ENCODE results near the gene EP300. TPM values are rescaled to one million over a fixed set of nuclear protein-coding genes. Genes with fewer than 3 reads are reported as not detected.
"Not testable (repeated sequence)": the region's sequence is repeated elsewhere in the genome, so short reads cannot be mapped to it uniquely, and the experiment has no call there.

EP300 gene
- total RNA-seq, 3 donors from 2014 or later: 43.7 to 52.0 (median 51.4) TPM

DNA sequence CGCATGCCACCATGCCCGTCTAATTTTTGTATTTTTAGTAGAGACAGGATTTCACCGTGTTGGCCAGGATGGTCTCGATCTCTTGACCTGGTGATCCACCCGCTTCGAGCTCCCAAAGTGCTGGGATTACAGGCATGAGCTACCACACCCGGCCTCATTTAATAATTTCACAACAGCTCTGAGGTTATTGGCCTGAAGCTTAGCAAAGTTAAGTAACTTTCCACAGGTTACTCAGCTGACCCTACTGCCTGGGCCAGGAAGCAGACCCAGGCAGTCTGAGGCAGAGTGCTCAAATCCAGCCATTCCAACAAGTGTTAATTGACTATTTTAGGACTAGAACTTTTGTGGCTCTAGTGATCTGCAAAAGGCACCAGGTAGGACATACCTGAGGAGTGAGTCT is 60.5 kb downstream of the EP300 start:
- no peak for DNase-seq
- Mint-ChIP-seq H3K36me3 (ENCODE audit: insufficient read depth) (peaks cover 50% of the 10 kb centered on the region), H3K9me3 (no peaks in the 10 kb centered on the region), H3K4me1 (ENCODE audit: low read depth) (no peaks in the 10 kb centered on the region), H3K27me3 (ENCODE audit: low read depth) (no peaks in the 10 kb centered on the region), H3K4me3 (no peak overlapping the region)
- ATAC-seq: no peak

DNA sequence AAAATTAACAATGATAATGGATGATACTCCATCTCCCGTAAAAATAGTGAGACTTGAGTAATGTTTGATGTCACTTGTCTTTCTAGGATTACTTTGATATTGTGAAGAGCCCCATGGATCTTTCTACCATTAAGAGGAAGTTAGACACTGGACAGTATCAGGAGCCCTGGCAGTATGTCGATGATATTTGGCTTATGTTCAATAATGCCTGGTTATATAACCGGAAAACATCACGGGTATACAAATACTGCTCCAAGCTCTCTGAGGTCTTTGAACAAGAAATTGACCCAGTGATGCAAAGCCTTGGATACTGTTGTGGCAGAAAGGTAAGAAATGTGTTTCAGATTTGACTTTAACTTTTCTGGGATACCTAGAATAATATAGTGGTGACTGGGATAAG is 64.7 kb downstream of the EP300 start:
- H3K36me3 Mint-ChIP-seq (ENCODE audit: insufficient read depth): peaks cover 39% of the 10 kb centered on the region
- H3K27me3 Mint-ChIP-seq (ENCODE audit: low read depth): no peaks in the 10 kb centered on the region
- ATAC-seq: no peak
- H3K9me3 Mint-ChIP-seq: no peaks in the 10 kb centered on the region
- no peak overlapping the region for H3K4me3 Mint-ChIP-seq
- H3K4me1 Mint-ChIP-seq (ENCODE audit: low read depth): no peaks in the 10 kb centered on the region
- DNase-seq: no peak

DNA sequence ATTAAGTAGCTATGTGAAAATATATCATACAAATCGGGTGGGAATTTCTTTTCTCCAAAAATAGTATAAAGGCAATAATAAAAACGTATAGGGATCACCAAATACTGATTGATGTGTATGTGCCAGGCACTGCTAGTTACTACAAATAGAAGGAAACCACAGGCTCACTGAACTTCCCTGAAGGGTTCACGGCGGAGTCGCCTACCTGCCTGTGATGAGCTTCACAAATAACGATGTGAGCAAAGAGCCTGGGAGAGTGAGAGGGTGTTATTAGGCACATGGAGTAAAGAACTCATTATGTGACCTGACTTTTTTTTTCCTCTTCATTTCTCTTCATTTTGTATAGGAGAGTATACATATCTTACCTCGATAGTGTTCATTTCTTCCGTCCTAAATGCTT is 76.8 kb downstream of the EP300 start:
- Mint-ChIP-seq H3K4me3 (no peak overlapping the region), H3K4me1 (ENCODE audit: low read depth) (no peaks in the 10 kb centered on the region), H3K36me3 (ENCODE audit: insufficient read depth) (peaks cover 38% of the 10 kb centered on the region), H3K27me3 (ENCODE audit: low read depth) (no peaks in the 10 kb centered on the region), H3K9me3 (no peaks in the 10 kb centered on the region)
- no peak for DNase-seq
- no peak for ATAC-seq

DNA sequence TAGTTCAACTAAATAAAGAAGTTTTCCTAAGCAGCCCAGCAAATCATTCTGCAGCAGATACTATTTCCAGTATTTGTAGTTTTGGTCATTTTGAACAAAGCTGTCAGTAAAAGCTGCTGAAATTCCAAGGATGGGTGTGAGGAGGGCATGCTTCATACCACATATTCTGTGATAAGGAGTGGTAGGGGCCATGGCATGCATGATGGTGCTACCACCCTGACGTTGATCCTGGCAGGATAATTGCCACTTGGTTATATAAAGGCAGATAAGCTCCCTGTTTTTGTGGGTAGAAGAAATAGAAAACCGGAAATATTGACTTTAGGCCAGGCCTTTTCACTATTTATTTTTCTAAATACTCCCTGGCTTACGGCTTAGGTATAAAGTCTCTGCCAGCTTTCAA is 79.6 kb downstream of the EP300 start:
- DNase-seq (no peak), ATAC-seq (no peak)
- peaks cover 10% of the 10 kb centered on the region for H3K4me1 Mint-ChIP-seq (ENCODE audit: low read depth)
- no peak overlapping the region for H3K4me3 Mint-ChIP-seq
- no peaks in the 10 kb centered on the region for H3K9me3 Mint-ChIP-seq
- peaks cover 42% of the 10 kb centered on the region for H3K36me3 Mint-ChIP-seq (ENCODE audit: insufficient read depth)
- no peaks in the 10 kb centered on the region for H3K27me3 Mint-ChIP-seq (ENCODE audit: low read depth)

DNA sequence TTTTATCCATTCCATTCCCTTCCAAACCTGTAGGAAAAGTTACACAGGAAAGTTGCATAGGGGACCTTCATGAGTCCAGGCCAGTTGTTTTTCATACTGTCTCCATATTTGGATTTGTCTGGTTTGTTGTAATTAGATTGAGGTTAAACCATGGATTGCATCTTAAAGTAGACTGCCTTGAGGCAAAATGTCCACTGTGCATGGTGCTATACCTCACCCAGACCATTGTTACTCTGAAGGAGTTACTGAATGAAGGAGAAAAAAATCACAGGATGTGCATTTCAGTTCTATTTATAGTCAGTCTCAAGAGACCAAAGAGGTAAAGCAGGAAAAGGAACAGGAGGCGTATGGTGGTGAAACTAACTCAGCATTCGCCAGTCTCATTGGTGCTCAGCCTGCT is 83.2 kb downstream of the EP300 start:
- Mint-ChIP-seq H3K4me3 (no peak overlapping the region), H3K27me3 (ENCODE audit: low read depth) (no peaks in the 10 kb centered on the region), H3K4me1 (ENCODE audit: low read depth) (peaks cover 10% of the 10 kb centered on the region), H3K36me3 (ENCODE audit: insufficient read depth) (peaks cover 30% of the 10 kb centered on the region), H3K9me3 (no peaks in the 10 kb centered on the region)
- ATAC-seq (no peak), DNase-seq (no peak)

DNA sequence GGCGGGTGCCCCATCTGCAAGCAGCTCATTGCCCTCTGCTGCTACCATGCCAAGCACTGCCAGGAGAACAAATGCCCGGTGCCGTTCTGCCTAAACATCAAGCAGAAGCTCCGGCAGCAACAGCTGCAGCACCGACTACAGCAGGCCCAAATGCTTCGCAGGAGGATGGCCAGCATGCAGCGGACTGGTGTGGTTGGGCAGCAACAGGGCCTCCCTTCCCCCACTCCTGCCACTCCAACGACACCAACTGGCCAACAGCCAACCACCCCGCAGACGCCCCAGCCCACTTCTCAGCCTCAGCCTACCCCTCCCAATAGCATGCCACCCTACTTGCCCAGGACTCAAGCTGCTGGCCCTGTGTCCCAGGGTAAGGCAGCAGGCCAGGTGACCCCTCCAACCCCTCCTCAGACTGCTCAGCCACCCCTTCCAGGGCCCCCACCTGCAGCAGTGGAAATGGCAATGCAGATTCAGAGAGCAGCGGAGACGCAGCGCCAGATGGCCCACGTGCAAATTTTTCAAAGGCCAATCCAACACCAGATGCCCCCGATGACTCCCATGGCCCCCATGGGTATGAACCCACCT is 84.7 kb downstream of the EP300 start:
- Mint-ChIP-seq H3K9me3 (no peaks in the 10 kb centered on the region), H3K36me3 (ENCODE audit: insufficient read depth) (peaks cover 30% of the 10 kb centered on the region), H3K27me3 (ENCODE audit: low read depth) (no peaks in the 10 kb centered on the region), H3K4me1 (ENCODE audit: low read depth) (peaks cover 10% of the 10 kb centered on the region), H3K4me3 (no peak overlapping the region)
- no peak for DNase-seq
- ATAC-seq: no peak

DNA sequence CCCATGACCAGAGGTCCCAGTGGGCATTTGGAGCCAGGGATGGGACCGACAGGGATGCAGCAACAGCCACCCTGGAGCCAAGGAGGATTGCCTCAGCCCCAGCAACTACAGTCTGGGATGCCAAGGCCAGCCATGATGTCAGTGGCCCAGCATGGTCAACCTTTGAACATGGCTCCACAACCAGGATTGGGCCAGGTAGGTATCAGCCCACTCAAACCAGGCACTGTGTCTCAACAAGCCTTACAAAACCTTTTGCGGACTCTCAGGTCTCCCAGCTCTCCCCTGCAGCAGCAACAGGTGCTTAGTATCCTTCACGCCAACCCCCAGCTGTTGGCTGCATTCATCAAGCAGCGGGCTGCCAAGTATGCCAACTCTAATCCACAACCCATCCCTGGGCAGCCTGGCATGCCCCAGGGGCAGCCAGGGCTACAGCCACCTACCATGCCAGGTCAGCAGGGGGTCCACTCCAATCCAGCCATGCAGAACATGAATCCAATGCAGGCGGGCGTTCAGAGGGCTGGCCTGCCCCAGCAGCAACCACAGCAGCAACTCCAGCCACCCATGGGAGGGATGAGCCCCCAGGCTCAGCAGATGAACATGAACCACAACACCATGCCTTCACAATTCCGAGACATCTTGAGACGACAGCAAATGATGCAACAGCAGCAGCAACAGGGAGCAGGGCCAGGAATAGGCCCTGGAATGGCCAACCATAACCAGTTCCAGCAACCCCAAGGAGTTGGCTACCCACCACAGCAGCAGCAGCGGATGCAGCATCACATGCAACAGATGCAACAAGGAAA is 85.4 kb downstream of the EP300 start:
- H3K4me3 Mint-ChIP-seq: no peak overlapping the region
- peaks cover 26% of the 10 kb centered on the region for H3K36me3 Mint-ChIP-seq (ENCODE audit: insufficient read depth)
- DNase-seq: no peak
- no peak for ATAC-seq
- peaks cover 10% of the 10 kb centered on the region for H3K4me1 Mint-ChIP-seq (ENCODE audit: low read depth)
- no peaks in the 10 kb centered on the region for H3K27me3 Mint-ChIP-seq (ENCODE audit: low read depth)
- no peaks in the 10 kb centered on the region for H3K9me3 Mint-ChIP-seq

DNA sequence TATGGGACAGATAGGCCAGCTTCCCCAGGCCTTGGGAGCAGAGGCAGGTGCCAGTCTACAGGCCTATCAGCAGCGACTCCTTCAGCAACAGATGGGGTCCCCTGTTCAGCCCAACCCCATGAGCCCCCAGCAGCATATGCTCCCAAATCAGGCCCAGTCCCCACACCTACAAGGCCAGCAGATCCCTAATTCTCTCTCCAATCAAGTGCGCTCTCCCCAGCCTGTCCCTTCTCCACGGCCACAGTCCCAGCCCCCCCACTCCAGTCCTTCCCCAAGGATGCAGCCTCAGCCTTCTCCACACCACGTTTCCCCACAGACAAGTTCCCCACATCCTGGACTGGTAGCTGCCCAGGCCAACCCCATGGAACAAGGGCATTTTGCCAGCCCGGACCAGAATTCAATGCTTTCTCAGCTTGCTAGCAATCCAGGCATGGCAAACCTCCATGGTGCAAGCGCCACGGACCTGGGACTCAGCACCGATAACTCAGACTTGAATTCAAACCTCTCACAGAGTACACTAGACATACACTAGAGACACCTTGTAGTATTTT is 86.1 kb downstream of the EP300 start:
- peaks cover 10% of the 10 kb centered on the region for H3K4me1 Mint-ChIP-seq (ENCODE audit: low read depth)

DNA sequence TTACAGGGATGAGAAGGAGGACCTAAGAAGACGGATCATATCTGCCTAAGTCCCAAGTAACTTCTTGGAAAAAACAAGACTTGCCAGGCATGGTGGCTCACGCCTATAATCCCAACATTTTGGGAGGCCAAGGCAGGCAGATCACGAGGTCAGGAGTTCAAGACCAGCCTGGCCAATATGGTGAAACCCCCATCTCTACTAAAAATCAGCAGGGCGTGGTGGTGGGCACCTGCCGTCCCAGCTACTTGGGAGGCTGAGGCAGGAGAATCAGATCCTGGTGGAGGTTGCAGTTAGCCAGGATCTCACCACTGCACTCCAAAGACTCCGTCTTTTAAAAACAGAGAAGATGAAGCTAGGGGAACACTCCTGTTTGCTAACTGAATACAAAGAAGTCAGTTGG is 88.0 kb downstream of the EP300 start:
- H3K9me3 Mint-ChIP-seq; ATAC-seq; H3K4me1 Mint-ChIP-seq (ENCODE audit: low read depth); DNase-seq; H3K4me3 Mint-ChIP-seq; H3K27me3 Mint-ChIP-seq (ENCODE audit: low read depth): not testable (repeated sequence)
- H3K36me3 Mint-ChIP-seq (ENCODE audit: insufficient read depth): peaks cover 19% of the 10 kb centered on the region

More for the DNA sequence above, 86.1 kb downstream of the EP300 start:
- no peaks in the 10 kb centered on the region for H3K9me3 Mint-ChIP-seq
- ATAC-seq: no peak
- no peaks in the 10 kb centered on the region for H3K27me3 Mint-ChIP-seq (ENCODE audit: low read depth)
- peaks cover 21% of the 10 kb centered on the region for H3K36me3 Mint-ChIP-seq (ENCODE audit: insufficient read depth)
- H3K4me3 Mint-ChIP-seq: no peak overlapping the region
- DNase-seq: no peak

DNA sequence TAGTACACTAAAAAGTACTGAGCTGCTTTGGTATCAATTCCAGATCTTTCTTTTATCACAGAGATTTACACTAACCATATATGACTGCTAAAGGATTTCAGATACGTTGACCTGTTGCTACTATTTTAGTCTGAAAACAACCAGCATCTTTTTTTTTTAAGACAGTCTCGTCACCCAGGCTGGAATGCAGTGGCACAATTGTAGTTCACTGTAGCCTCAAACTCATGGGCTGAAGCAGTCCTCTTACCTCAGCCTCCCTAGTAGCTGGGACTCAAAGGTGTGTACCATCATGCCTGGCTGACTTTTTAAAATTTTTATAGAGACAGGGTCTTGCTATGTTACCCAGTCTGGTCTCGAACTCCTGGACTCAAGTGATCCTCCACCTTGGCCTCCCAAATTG is 88.5 kb downstream of the EP300 start:
- H3K36me3 Mint-ChIP-seq (ENCODE audit: insufficient read depth): peaks cover 19% of the 10 kb centered on the region
- H3K4me3 Mint-ChIP-seq: no peak overlapping the region
- DNase-seq: no peak
- H3K9me3 Mint-ChIP-seq: no peaks in the 10 kb centered on the region
- no peaks in the 10 kb centered on the region for H3K4me1 Mint-ChIP-seq (ENCODE audit: low read depth)
- no peaks in the 10 kb centered on the region for H3K27me3 Mint-ChIP-seq (ENCODE audit: low read depth)
- ATAC-seq: no peak

DNA sequence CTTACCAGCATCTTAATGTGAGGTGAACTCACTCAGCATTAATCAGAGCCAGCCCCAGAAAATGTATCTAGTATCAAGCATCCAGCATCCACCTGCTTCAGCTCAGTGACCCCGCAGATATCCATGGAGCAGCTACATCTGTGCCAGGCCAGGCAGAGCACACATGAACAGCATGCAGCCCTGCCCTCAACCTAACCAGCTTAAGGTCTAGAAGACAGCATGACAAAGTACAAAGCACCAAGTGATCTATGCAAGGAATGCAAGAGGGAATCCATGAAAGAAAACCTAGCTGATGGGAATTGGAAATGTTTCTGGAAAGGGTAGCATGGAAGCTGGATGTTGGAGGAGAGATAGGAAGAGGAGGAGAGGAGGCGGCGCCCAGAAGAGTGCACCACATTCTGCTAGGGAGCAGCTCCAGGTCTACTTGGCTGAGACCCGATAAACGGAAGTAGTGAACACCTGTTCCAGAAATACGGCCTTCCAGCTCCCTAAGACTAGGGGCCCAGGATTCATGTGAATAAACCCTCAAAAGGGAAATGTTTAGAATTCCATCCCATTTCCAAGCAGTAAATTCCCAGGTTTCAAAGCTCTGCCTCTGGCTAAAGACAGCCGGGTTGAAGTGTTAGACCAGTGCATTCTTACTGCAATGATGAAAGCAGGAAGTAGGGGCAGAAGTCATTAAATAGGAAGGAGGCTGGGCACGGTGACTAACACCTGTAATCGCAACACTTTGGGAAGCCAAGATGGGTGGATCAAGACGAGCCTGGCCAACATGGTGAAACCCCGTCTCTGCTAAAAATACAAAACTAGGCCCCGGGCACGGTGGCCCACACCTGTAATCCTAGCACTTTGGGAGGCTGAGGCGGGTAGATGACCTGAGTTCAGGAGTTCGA is 89.2 kb downstream of the EP300 start:
- no peak for DNase-seq
- H3K27me3 Mint-ChIP-seq (ENCODE audit: low read depth): no peaks in the 10 kb centered on the region
- H3K9me3 Mint-ChIP-seq: no peaks in the 10 kb centered on the region
- no peaks in the 10 kb centered on the region for H3K4me1 Mint-ChIP-seq (ENCODE audit: low read depth)
- no peak overlapping the region for H3K4me3 Mint-ChIP-seq
- ATAC-seq: no peak
- peaks cover 15% of the 10 kb centered on the region for H3K36me3 Mint-ChIP-seq (ENCODE audit: insufficient read depth)

DNA sequence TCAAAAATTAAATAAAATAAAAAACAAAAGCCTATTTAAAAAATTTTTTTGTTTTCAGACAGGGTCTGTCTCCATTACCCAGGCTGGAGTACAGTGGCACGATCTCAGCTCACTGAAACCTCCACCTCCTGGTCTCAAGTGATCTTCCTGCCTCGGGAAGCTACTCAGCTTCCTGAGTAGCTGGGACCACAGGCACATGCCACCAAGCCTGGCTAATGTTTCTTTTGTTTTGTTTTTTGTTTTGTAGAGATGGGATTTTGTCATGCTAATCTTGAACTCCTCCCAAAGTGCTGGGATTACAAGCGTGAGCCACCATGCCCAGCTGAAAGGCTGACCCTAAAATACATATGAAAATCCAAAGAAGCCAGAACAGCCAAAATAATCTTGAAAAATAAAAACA is 92.3 kb downstream of the EP300 start:
- H3K36me3 Mint-ChIP-seq (ENCODE audit: insufficient read depth): no peaks in the 10 kb centered on the region

DNA sequence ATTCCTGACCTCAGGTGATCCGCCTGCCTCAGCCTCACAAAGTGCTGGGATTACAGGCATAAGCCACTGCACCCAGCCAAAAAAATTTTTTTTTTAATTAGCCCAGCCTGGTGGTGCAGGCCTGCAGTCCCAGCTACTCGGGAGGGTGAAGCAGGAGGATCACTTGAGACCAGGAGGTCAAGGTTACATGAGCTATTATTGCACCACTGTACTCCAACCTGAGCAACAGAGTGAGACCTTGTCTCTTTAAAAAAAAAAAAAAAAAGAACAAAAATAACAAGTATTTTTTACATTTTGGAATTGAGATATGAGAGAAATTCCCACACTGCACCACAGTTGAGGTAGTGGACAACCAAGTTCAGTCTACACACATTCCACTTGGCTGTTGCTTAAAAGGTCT is 99.1 kb downstream of the EP300 start:
- Mint-ChIP-seq H3K4me3 (no peak overlapping the region), H3K4me1 (ENCODE audit: low read depth) (no peaks in the 10 kb centered on the region), H3K36me3 (ENCODE audit: insufficient read depth) (no peaks in the 10 kb centered on the region), H3K27me3 (ENCODE audit: low read depth) (no peaks in the 10 kb centered on the region), H3K9me3 (no peaks in the 10 kb centered on the region)
- ATAC-seq: no peak
- no peak for DNase-seq

More for the DNA sequence above, 92.3 kb downstream of the EP300 start:
- no peaks in the 10 kb centered on the region for H3K9me3 Mint-ChIP-seq
- no peak overlapping the region for H3K4me3 Mint-ChIP-seq
- DNase-seq (no peak), ATAC-seq (no peak)
- no peaks in the 10 kb centered on the region for H3K4me1 Mint-ChIP-seq (ENCODE audit: low read depth)
- H3K27me3 Mint-ChIP-seq (ENCODE audit: low read depth): no peaks in the 10 kb centered on the region

DNA sequence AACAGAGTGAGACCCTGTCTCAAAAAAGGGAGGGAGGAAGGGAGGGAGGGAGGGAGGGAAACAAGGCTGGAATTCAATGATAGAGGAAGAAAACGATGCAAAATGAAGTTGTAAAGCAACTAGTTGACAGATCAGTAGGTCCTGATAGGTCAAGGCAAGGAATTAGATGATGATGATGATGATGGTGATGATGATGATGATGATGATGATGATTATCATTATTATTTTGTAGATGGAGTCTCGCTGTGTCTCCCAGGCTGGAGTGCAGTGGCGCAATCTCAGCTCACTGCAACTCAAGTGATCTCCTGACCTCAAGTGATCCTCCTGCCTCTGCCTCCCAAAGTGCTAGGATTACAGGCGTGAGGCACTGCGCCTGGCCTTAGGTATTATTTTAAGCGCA is 101.4 kb downstream of the EP300 start:
- Mint-ChIP-seq H3K9me3 (no peaks in the 10 kb centered on the region), H3K4me3 (no peak overlapping the region), H3K36me3 (ENCODE audit: insufficient read depth) (no peaks in the 10 kb centered on the region), H3K4me1 (ENCODE audit: low read depth) (peaks cover 7% of the 10 kb centered on the region), H3K27me3 (ENCODE audit: low read depth) (no peaks in the 10 kb centered on the region)
- no peak for ATAC-seq
- DNase-seq: no peak

Measured in activated T-cell treated with anti-CD3 and anti-CD28 coated beads, Interleukin-2, amount 50 U/mL, for 4 hours (primary cell).